Adrenal gland (tissue), 12 donors: ENCODE data around the gene SLC44A2. TPM values are rescaled to one million over a fixed set of nuclear protein-coding genes. Genes with fewer than 3 reads are reported as not detected.
"Not testable (repeated sequence)": the region's sequence is repeated elsewhere in the genome, so short reads cannot be mapped to it uniquely, and the experiment has no call there.

Experiments used
- DNase-seq, 7 donors: peaks; one replicate each; pipeline ENCODE4 v3.0.0-alpha.2; 2019 to 2020
- H3K27ac ChIP-seq, 5 donors: fragments of 200-600 bp; sonication (generic) in 4 of 5; 1 replicate in 3 of 5; 2 replicates in 2 of 5; pipeline versions ENCODE4 v1.5.1 to v1.8.0; 2016 to 2020; ENCODE audit warnings: mild to moderate bottlenecking in 1 of 5
- H3K27me3 ChIP-seq: fragments of 200-600 bp; 2 replicates; pipeline ENCODE4 v1.8.0; 2021
- H3K36me3 ChIP-seq, 2 donors: fragments of 200-600 bp; replicated peaks in 1 of 2; 1 replicate in 1 of 2; 2 replicates in 1 of 2; pipeline versions ENCODE4 v1.5.1 to v1.8.0; 2018 to 2022
- H3K4me1 ChIP-seq, 2 donors: fragments of 200-600 bp; replicated peaks in 1 of 2; 1 replicate in 1 of 2; 2 replicates in 1 of 2; pipeline versions ENCODE4 v1.5.1 to v1.8.0; 2018 to 2021
- H3K4me3 ChIP-seq, 4 donors: fragments of 200-600 bp; sonication (generic) in 3 of 4; one replicate each; pipeline ENCODE4 v1.5.1; 2016 to 2018
- H3K9me3 ChIP-seq, 3 donors: fragments of 200-600 bp; sonication (generic) in 1 of 3; replicated peaks in 1 of 3; 1 replicate in 2 of 3; 2 replicates in 1 of 3; pipeline versions ENCODE4 v1.5.1 to v1.8.0; 2016 to 2021
- POLR2A ChIP-seq, 2 donors: fragments of 450-650 bp; IDR thresholded peaks; one replicate each; pipeline ENCODE4 v1.6.1; 2017; ENCODE audit warnings: antibody characterized with exemption in 2 of 2, mild to moderate bottlenecking in 2 of 2, moderate library complexity in 1 of 2
- WGBS, 4 donors: extraction: QIAGEN DNeasy Blood & Tissue Kit in 2 of 4; methylation state at CpG; one replicate each; pipeline versions ENCODE4 v1.1.5 to v1.1.7; 2013 to 2017; 5-methylcytosine and 5-hydroxymethylcytosine counted together
- intact Hi-C, 2 donors: fragments of 100-400 bp; cut with DNase I; formaldehyde crosslinking; loops; one replicate each; pipeline versions ENCODE4 v1.14.1 to v1.15.0; 2022 to 2023
- polyA plus RNA-seq, 3 donors: library from polyadenylated mRNA; stranded (reverse); fragments of 200-250 nt in 2 of 3; fragments of 350-450 nt in 1 of 3; fragmentation: Illumina TruSeq in 1 of 3; extraction: RNeasy Lipid Tissue Mini Kit (QIAGEN cat#74804) in 1 of 3; gene quantifications; one replicate each; pipeline ENCODE4 v1.2.3, GENCODE V29; 2013 to 2014
- total RNA-seq, 9 donors: library from RNA; depleted of rRNA in 4 of 9; stranded (reverse); fragments of >200 nt in 4 of 9; fragments of 120-200 nt in 1 of 9; fragmentation: NEBNext Ultra II Directional in 1 of 9; extraction: Animal tissue kit (Norgen Biotek cat#: 25700) in 1 of 9; gene quantifications; one replicate each; pipeline versions ENCODE4 v1.1.0 to v1.2.4, GENCODE V29; 2013 to 2023
- TF ChIP-seq, protein P1 (sequence below), 6 experiments: fragments of 450-650 bp in 4 of 6; fragments of 200-600 bp in 2 of 6; sonication (generic) in 1 of 6; IDR thresholded peaks; 1 replicate in 5 of 6; 2 replicates in 1 of 6; pipeline versions ENCODE4 v1.5.1 to v1.8.0; 2016 to 2021; ENCODE audit warnings: antibody characterized with exemption in 6 of 6, mild to moderate bottlenecking in 2 of 6, moderate library complexity in 1 of 6
- donor health status: healthy with polysubstance abuse.
- donor health status: Bipolar disorder and iron deficiency.
- donor health status: DM: yes; HTN: yes; CAD: no.
- donor health status: DM: no; HTN: no; CAD: no.
- donor health status: DM: no; HTN: no; CAD: no.
- donor health status: DM: yes; HTN: yes; CAD: no.

Gene SLC44A2
- total and polyA plus RNA-seq, 12 donors: 20.4 to 188 (median 87.4) TPM

DNA sequence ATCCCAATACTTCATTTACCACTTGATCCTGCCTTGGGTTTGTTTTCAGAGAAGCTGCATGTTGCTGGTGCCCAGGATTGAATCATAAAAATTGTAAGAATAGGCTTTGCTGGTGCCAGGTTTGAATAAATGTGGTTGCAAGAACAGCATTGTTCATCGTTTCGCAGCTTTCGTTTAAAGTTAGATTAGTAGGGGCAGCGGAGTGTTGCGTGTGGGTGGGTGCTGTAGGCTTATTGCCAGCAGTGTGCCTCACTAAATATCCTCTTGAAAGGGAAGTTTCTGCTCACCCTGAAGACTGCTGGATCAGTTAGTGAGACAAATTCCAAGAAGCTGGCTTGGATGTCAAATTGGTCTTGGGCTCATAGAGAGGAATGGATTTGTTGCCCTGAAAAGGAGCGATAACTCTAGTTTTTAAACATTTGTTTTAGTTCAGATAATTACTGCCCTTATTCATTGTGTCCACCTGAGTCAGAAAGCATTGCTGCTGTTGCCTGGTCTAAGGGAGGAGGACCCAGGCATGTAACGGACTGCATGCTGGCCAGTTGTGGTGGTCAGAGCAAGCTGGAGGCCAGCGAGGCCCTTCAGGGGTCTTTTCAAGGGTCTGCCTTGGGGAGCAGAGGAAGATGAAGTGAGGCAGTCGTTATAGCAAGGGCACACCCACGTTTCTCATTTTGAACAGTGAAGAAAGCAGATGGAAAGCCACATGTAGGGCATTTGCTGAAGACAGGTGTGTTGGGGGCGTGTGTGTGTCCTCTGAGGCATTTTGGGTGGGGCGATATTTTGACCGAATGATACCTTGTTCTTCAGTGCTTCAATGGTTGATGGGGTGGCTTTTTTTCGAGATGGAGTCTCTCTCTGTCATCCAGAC, 37.3 kb downstream of the SLC44A2 start:
- no peak for DNase-seq
- TF ChIP-seq POLR2A (IDR thresholded peaks at IDR 0.05): no peak
- TF ChIP-seq, protein P1, sequence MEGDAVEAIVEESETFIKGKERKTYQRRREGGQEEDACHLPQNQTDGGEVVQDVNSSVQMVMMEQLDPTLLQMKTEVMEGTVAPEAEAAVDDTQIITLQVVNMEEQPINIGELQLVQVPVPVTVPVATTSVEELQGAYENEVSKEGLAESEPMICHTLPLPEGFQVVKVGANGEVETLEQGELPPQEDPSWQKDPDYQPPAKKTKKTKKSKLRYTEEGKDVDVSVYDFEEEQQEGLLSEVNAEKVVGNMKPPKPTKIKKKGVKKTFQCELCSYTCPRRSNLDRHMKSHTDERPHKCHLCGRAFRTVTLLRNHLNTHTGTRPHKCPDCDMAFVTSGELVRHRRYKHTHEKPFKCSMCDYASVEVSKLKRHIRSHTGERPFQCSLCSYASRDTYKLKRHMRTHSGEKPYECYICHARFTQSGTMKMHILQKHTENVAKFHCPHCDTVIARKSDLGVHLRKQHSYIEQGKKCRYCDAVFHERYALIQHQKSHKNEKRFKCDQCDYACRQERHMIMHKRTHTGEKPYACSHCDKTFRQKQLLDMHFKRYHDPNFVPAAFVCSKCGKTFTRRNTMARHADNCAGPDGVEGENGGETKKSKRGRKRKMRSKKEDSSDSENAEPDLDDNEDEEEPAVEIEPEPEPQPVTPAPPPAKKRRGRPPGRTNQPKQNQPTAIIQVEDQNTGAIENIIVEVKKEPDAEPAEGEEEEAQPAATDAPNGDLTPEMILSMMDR (IDR thresholded peaks at IDR 0.05): no peak
- H3K4me3 ChIP-seq: no peak overlapping the region
- H3K4me1 ChIP-seq: peaks cover 27 to 52% of the 10 kb centered on the region in 2 donors
- intact Hi-C loops: no loop called here
- H3K27me3 ChIP-seq: no peaks in the 10 kb centered on the region
- peak overlapping the region in 3 of 5 donors; percentile 6 to 11 (median 10) for H3K27ac ChIP-seq
- H3K36me3 ChIP-seq: peaks cover 0 to 7% of the 10 kb centered on the region in 2 donors
- 56 to 63% (median 59%) methylated on average over 14 of the region's 14 CpGs for WGBS, 4 donors
- no peaks in the 10 kb centered on the region for H3K9me3 ChIP-seq

- H3K27me3 ChIP-seq, H3K9me3 ChIP-seq, H3K27ac ChIP-seq, H3K4me3 ChIP-seq, intact Hi-C loops, DNase-seq: not testable (repeated sequence)
- Histone ChIP-seq H3K36me3 (peaks cover 0 to 11% of the 10 kb centered on the region in 2 donors), H3K4me1 (peaks cover 25 to 48% of the 10 kb centered on the region in 2 donors)
- WGBS, 4 donors: 85 to 93% (median 90%) methylated on average over 11 to 16 of the region's 16 CpGs
Measured at GRCh38 chr19:10663252-10663563, 37.9 kb downstream of the SLC44A2 start.

DNA sequence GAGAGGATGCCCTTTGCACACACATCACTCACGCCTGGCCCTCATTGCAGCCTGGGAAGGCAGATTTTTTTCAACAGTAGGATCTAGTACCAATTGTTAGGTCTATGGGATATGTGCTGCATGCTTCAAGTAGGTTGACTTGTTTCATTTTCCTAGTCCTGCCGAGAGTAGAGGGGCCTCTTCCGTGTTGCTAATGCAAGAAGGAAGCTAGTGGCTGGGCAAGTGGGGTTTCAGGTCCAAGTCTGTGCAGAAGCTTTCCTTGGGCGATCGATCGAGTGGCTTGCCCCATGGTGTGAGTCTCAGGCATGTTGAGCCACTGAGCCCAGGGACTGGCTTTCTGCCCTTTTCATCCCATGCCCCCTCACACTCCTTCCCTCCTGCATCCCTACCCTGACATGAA, 42.5 kb downstream of the SLC44A2 start:
- intact Hi-C loops: no loop called here

GRCh38 chr19:10669246-10669645, 43.9 kb downstream of the SLC44A2 start:
- no peak overlapping the region for H3K27ac ChIP-seq
- TF ChIP-seq POLR2A (IDR thresholded peaks at IDR 0.05): no peak
- TF ChIP-seq, protein P1 (IDR thresholded peaks at IDR 0.05): no peak
- DNase-seq: no peak
- H3K36me3 ChIP-seq: peaks cover 0 to 36% of the 10 kb centered on the region in 2 donors
- 59 to 74% (median 67%) methylated on average over 6 of the region's 6 CpGs for WGBS, 4 donors
- H3K4me3 ChIP-seq: no peak overlapping the region
- H3K9me3 ChIP-seq: no peaks in the 10 kb centered on the region
- H3K4me1 ChIP-seq: peaks cover 0 to 21% of the 10 kb centered on the region in 2 donors
- no peaks in the 10 kb centered on the region for H3K27me3 ChIP-seq
- intact Hi-C loops: no loop called here

More for the DNA sequence above, 42.5 kb downstream of the SLC44A2 start:
- 66 to 82% (median 72%) methylated on average over 2 to 6 of the region's 6 CpGs for whole genome bisulfite sequencing, 4 donors
- Histone ChIP-seq H3K36me3 (peaks cover 0 to 26% of the 10 kb centered on the region in 2 donors), H3K27me3 (no peaks in the 10 kb centered on the region), H3K4me1 (peaks cover 0 to 21% of the 10 kb centered on the region in 2 donors), H3K4me3 (no peak overlapping the region), H3K27ac (no peak overlapping the region), H3K9me3 (no peaks in the 10 kb centered on the region)
- no peak for DNase-seq
- TF ChIP-seq, protein P1 (IDR thresholded peaks at IDR 0.05): no peak
- no peak for TF ChIP-seq POLR2A (IDR thresholded peaks at IDR 0.05)
